ENCODE data around the gene ACTL8.

DNA sequence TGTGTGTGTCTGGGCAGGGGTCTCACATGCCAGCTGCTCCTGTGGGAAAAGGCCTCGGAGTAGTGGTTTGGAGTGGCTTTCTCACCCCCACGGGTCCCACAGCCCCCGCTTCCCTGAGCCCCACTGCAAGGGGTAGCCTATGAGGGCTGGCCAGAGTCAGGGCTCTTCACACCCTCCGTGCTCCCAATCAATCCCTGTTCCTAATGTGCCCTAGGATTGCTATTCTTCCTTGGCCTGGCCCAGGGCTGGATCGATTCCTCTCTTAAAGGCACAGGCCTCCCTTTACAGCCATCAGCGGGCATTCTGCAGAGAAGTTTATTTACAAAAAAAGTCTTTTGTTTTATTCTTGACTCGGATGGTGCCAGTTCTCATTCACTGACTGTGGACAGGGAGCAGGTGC lies 19.3 kb upstream of the ACTL8 start:
- TF ChIP-seq, protein P1, sequence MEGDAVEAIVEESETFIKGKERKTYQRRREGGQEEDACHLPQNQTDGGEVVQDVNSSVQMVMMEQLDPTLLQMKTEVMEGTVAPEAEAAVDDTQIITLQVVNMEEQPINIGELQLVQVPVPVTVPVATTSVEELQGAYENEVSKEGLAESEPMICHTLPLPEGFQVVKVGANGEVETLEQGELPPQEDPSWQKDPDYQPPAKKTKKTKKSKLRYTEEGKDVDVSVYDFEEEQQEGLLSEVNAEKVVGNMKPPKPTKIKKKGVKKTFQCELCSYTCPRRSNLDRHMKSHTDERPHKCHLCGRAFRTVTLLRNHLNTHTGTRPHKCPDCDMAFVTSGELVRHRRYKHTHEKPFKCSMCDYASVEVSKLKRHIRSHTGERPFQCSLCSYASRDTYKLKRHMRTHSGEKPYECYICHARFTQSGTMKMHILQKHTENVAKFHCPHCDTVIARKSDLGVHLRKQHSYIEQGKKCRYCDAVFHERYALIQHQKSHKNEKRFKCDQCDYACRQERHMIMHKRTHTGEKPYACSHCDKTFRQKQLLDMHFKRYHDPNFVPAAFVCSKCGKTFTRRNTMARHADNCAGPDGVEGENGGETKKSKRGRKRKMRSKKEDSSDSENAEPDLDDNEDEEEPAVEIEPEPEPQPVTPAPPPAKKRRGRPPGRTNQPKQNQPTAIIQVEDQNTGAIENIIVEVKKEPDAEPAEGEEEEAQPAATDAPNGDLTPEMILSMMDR (IDR thresholded peaks at IDR 0.05; ENCODE audit: low read depth, low read length, poor library complexity, severe bottlenecking), result no peak
- TF ChIP-seq EZH2phosphoT487 (IDR thresholded peaks at IDR 0.05; ENCODE audit: borderline replicate concordance, low read length), result no peak
